HepG2 (cell line): ENCODE data around the gene EPB41L2. TPM values are rescaled to one million over a fixed set of nuclear protein-coding genes. Genes with fewer than 3 reads are reported as not detected.

Source experiments
- ATAC-seq: fragments of 200-7000 bp; cut with Tn5 transposase; 3 replicates; pipeline ENCODE4 v1.9.1; 2020; ENCODE audit warnings: mild to moderate bottlenecking, moderate library complexity
- BruUV-seq: library from RNA; stranded (reverse); fragments of 400-500 nt; replicated peaks from 2 replicates; lab custom pipeline; 2021; lab: Mats Ljungman, UMichigan
- CTCF ChIA-PET: fragments of 300-600 bp; formaldehyde crosslinking; extraction: SDS; loops from one replicate; lab custom pipeline; 2021; ENCODE audit warnings: low total read pairs, inconsistent platforms, low intra/inter-chr PET ratio; lab: Yijun Ruan, JAX
- POLR2A ChIA-PET: fragments of 350-600 bp; sonication (Branson Sonifier 250); formaldehyde crosslinking; loops from one replicate; lab custom pipeline; 2020; ENCODE audit warnings: antibody characterized with exemption, inconsistent platforms; lab: Yijun Ruan, JAX
- DNase-seq: peaks from one replicate; pipeline ENCODE4 v3.0.0-alpha.2; 2015; ENCODE audit warnings: low spot score
- FAIRE-seq: peaks from 3 replicates; lab custom pipeline; 2011; peaks lifted over from hg19 to GRCh38; lab: Jason Lieb, UNC
- H2AFZ ChIP-seq: one replicate; pipeline ENCODE4 v1.6.1; 2011; ENCODE audit warnings: low read length, inconsistent platforms
- H3K27ac ChIP-seq: fragments of 300-600 bp; 3 replicates; pipeline ENCODE4 v1.8.0; 2011; ENCODE audit warnings: mixed run types, mild to moderate bottlenecking, mixed read lengths, low read length, inconsistent platforms; ENCODE audit not compliant: insufficient read depth; ENCODE audit errors: extremely low read length
- H3K27me3 ChIP-seq, 2 experiments: fragments of 200-600 bp in 1 of 2; 2 replicates in 1 of 2; 3 replicates in 1 of 2; pipeline versions ENCODE4 v1.6.0 to v1.8.0; 2011; ENCODE audit warnings: low read length in 2 of 2, mild to moderate bottlenecking in 2 of 2, moderate library complexity in 2 of 2, inconsistent platforms in 1 of 2; ENCODE audit not compliant: insufficient read depth in 2 of 2, control insufficient read depth in 1 of 2
- H3K36me3 ChIP-seq, 2 experiments: fragments of 200-600 bp in 1 of 2; replicated peaks in 1 of 2; 2 replicates in 1 of 2; 3 replicates in 1 of 2; pipeline versions ENCODE4 v1.5.1 to v1.8.0; 2011; ENCODE audit warnings: low read length in 2 of 2, inconsistent platforms in 1 of 2; ENCODE audit not compliant: insufficient read depth in 2 of 2, control insufficient read depth in 1 of 2
- H3K4me1 ChIP-seq: 2 replicates; pipeline ENCODE4 v1.5.1; 2012; ENCODE audit warnings: low read length, inconsistent platforms; ENCODE audit not compliant: insufficient read depth
- H3K4me2 ChIP-seq: 2 replicates; pipeline ENCODE4 v1.6.0; 2011; ENCODE audit warnings: low read depth, low read length, inconsistent platforms
- H3K4me3 ChIP-seq, 3 experiments: fragments of 200-600 bp in 1 of 3; sonication (generic), shearing (Covaris generic) in 1 of 3; replicated peaks in 1 of 3; 2 replicates each; pipeline ENCODE4 v1.5.1; 2011 to 2016; ENCODE audit warnings: low read length in 3 of 3, inconsistent platforms in 2 of 3, low read depth in 2 of 3, mild to moderate bottlenecking in 2 of 3, control low read depth in 1 of 3, mixed read lengths in 1 of 3; ENCODE audit not compliant: insufficient read depth in 1 of 3
- H3K79me2 ChIP-seq: one replicate; pipeline ENCODE4 v1.6.1; 2011; ENCODE audit warnings: low read length, inconsistent platforms; ENCODE audit not compliant: insufficient read depth
- H3K9ac ChIP-seq: 2 replicates; pipeline ENCODE4 v1.6.0; 2011; ENCODE audit warnings: mild to moderate bottlenecking, low read depth, low read length, inconsistent platforms; ENCODE audit not compliant: insufficient read depth
- H3K9me3 ChIP-seq: 2 replicates; pipeline ENCODE4 v1.5.1; 2012; ENCODE audit warnings: mild to moderate bottlenecking, low read length
- H4K20me1 ChIP-seq: 2 replicates; pipeline ENCODE4 v1.6.0; 2011; ENCODE audit warnings: inconsistent platforms, mild to moderate bottlenecking, low read length, moderate library complexity; ENCODE audit not compliant: insufficient read depth
- ATM ChIP-seq: fragments of 450-650 bp; IDR thresholded peaks from 2 replicates; pipeline ENCODE4 v1.7.1; 2017; ENCODE audit warnings: mild to moderate bottlenecking, borderline replicate concordance
- HMG20B ChIP-seq: conservative IDR thresholded peaks from 2 replicates; pipeline ENCODE4 v1.6.1; 2016; ENCODE audit warnings: missing genetic modification reagents, missing compliant biosample characterization
- MAFF ChIP-seq: IDR thresholded peaks from 2 replicates; pipeline ENCODE4 v1.6.1; 2011; ENCODE audit warnings: low read depth, low read length, improper control_type of control experiment
- MAFK ChIP-seq, 2 experiments: IDR thresholded peaks in 1 of 2; conservative IDR thresholded peaks in 1 of 2; 2 replicates each; pipeline ENCODE4 v1.6.1; 2011; ENCODE audit warnings: improper control_type of control experiment in 2 of 2, low read length in 2 of 2
- PHF8 ChIP-seq: sonication (generic); formaldehyde crosslinking; IDR thresholded peaks from 2 replicates; pipeline ENCODE4 v1.5.0; 2020; ENCODE audit warnings: missing genetic modification reagents
- SATB2 ChIP-seq: sonication (generic); formaldehyde crosslinking; IDR thresholded peaks from 2 replicates; pipeline ENCODE4 v1.5.0; 2020; ENCODE audit warnings: missing genetic modification reagents
- SNAPC5 ChIP-seq: sonication (generic); formaldehyde crosslinking; IDR thresholded peaks from 2 replicates; pipeline ENCODE4 v1.8.1; 2023; ENCODE audit warnings: mild to moderate bottlenecking, missing genetic modification reagents, borderline replicate concordance
- ZFP36L2 ChIP-seq: sonication (generic); formaldehyde crosslinking; IDR thresholded peaks from 2 replicates; pipeline ENCODE4 v1.4.0; 2020; ENCODE audit warnings: missing genetic modification reagents
- ZNF121 ChIP-seq: sonication (generic); formaldehyde crosslinking; IDR thresholded peaks from 2 replicates; pipeline ENCODE4 v1.5.0; 2020; ENCODE audit warnings: mild to moderate bottlenecking, missing genetic modification reagents
- ZNF317 ChIP-seq: sonication (generic); formaldehyde crosslinking; IDR thresholded peaks from 2 replicates; pipeline ENCODE4 v1.5.0; 2020; ENCODE audit warnings: mild to moderate bottlenecking, missing genetic modification reagents
- ZNF331 ChIP-seq: sonication (generic); formaldehyde crosslinking; IDR thresholded peaks from 2 replicates; pipeline ENCODE4 v1.4.0; 2020; ENCODE audit warnings: missing genetic modification reagents
- ZNF382 ChIP-seq: sonication (generic); formaldehyde crosslinking; IDR thresholded peaks from 2 replicates; pipeline ENCODE4 v1.5.0; 2020; ENCODE audit warnings: missing genetic modification reagents, mild to moderate bottlenecking, borderline replicate concordance
- ZNF572 ChIP-seq: sonication (generic); formaldehyde crosslinking; IDR thresholded peaks from 2 replicates; pipeline ENCODE4 v1.5.1; 2020; ENCODE audit warnings: mild to moderate bottlenecking, missing genetic modification reagents
- ZNF879 ChIP-seq: sonication (generic); formaldehyde crosslinking; IDR thresholded peaks from 2 replicates; pipeline ENCODE4 v1.8.1; 2023; ENCODE audit warnings: missing genetic modification reagents
- WGBS: methylation state at CpG from one replicate; pipeline ENCODE4 v1.1.6; 2017; ENCODE audit warnings: low lambda C conversion rate; 5-methylcytosine and 5-hydroxymethylcytosine counted together
- in situ Hi-C: cut with HindIII; loops from 2 replicates; pipeline ENCODE4 v1.10.0; 2017; ENCODE audit warnings: low pct_unique_long_range_greater_than_20kb; ENCODE audit not compliant: extremely low pct_ligation_motif_present
- intact Hi-C: fragments of 100-400 bp; cut with micrococcal nuclease; formaldehyde crosslinking; loops from one replicate; pipeline ENCODE4 v1.10.0; 2022; ENCODE audit not compliant: unreplicated experiment
- polyA plus RNA-seq, 8 experiments: library from polyadenylated mRNA; depleted of rRNA in 3 of 8; stranded (reverse) in 7 of 8; unstranded in 1 of 8; fragments of >200 nt; fragmentation: Illumina TruSeq in 4 of 8; extraction: Trizol in 4 of 8; gene quantifications; 2 replicates each; pipeline versions ENCODE4 v1.2.1 to v1.2.3, GENCODE V29; 2011 to 2016; ENCODE audit warnings: low read depth in 4 of 8, missing spikeins in 1 of 8, mixed read lengths in 1 of 8; ENCODE audit not compliant: insufficient read depth in 1 of 8
- total RNA-seq, 5 experiments: library from RNA; depleted of rRNA; stranded (reverse); fragments of >200 nt; fragmentation: Illumina TruSeq; extraction: Trizol; gene quantifications; 2 replicates each; pipeline ENCODE4 v1.2.3, GENCODE V29; 2016; ENCODE audit warnings: low read depth in 1 of 5
- TF ChIP-seq, protein P1 (sequence below): sonication (generic); formaldehyde crosslinking; IDR thresholded peaks from 2 replicates; pipeline ENCODE4 v1.4.0; 2020; ENCODE audit warnings: missing genetic modification reagents, borderline replicate concordance
- TF ChIP-seq, protein P2 (sequence below): sonication (generic); formaldehyde crosslinking; IDR thresholded peaks from 2 replicates; pipeline ENCODE4 v1.9.0; 2022; ENCODE audit warnings: missing genetic modification reagents, mild to moderate bottlenecking, borderline replicate concordance

EPB41L2 gene
- total and polyA plus RNA-seq, 2 of the 13 experiments (the other 11 are each of a cell fraction or from before 2014, with no cell fraction given) = 41.7 to 56.4 TPM

DNA sequence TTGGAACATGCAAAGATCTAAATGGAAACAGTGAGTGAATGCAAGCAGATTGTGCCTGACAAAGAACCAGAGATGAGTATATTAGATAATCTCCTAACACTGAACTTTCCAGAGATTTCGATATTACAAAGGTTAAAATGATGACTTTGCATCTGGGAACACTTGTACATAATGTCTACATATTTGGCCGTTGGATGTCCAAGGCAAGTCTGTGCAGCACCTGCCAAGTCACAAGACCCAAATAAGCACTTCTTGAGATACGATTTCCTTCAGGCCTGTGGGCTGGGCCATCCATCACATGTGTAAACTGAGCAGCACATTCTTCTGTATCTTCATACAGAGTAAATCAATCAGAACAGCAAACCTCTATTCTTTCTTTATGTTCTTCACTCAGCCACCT, 268.3 kb downstream of the EPB41L2 start:
- in situ Hi-C loops (no loop called here), intact Hi-C loops (loop anchor here (5.0 kb wide), 1 partner anchor 33 kb away; the partner anchor contains the start of gene SMLR1)
- Histone ChIP-seq H4K20me1 (no peaks in the 10 kb centered on the region), H3K4me3 (no peak overlapping the region), H3K36me3 (no peaks in the 10 kb centered on the region), H3K9ac (no peak overlapping the region), H3K27me3 (no peaks in the 10 kb centered on the region), H3K27ac (no peak overlapping the region), H2AFZ (no peak overlapping the region), H3K4me1 (peaks cover 6% of the 10 kb centered on the region; the same call in 1 of the 2 replicates), H3K79me2 (no peaks in the 10 kb centered on the region), H3K9me3 (no peaks in the 10 kb centered on the region), H3K4me2 (no peak overlapping the region)
- ATAC-seq = no peak
- no peak for FAIRE-seq
- no TSS peak for BruUV-seq
- ChIA-PET CTCF (no interaction called here), POLR2A (no interaction called here)
- WGBS = 24% methylated on average over 3 of the region's 3 CpGs
- no peak for DNase-seq
- TF ChIP-seq MAFF (0 out of 2 replicates have a peak, but pooled peaks have one; percentile 23), MAFK (conservative IDR thresholded peaks at IDR 0.05 in 1 of 2, IDR thresholded peaks at IDR 0.05 in 1 of 2; ENCODE audit: low read length in 2 of 2) (peak; percentile 60 to 61; a peak in 2 of 4 replicates), SNAPC5 (CRISPR knock-in tag) (no peak)

- Histone ChIP-seq H3K27me3 (no peaks in the 10 kb centered on the region), H2AFZ (no peak overlapping the region)
- TF ChIP-seq ZFP36L2 (CRISPR knock-in tag) (no peak), HMG20B (CRISPR knock-in tag) (no peak), ZNF572 (CRISPR knock-in tag) (no peak), ZNF331 (CRISPR knock-in tag) (no peak), ATM (no peak), ZNF879 (no peak), ZNF121 (no peak), SATB2 (CRISPR knock-in tag) (no peak), ZNF317 (no peak), PHF8 (CRISPR knock-in tag) (no peak), ZNF382 (CRISPR knock-in tag) (no peak)
- TF ChIP-seq, protein P1, sequence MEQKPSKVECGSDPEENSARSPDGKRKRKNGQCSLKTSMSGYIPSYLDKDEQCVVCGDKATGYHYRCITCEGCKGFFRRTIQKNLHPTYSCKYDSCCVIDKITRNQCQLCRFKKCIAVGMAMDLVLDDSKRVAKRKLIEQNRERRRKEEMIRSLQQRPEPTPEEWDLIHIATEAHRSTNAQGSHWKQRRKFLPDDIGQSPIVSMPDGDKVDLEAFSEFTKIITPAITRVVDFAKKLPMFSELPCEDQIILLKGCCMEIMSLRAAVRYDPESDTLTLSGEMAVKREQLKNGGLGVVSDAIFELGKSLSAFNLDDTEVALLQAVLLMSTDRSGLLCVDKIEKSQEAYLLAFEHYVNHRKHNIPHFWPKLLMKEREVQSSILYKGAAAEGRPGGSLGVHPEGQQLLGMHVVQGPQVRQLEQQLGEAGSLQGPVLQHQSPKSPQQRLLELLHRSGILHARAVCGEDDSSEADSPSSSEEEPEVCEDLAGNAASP (CRISPR knock-in tag) = no peak
- TF ChIP-seq, protein P2, sequence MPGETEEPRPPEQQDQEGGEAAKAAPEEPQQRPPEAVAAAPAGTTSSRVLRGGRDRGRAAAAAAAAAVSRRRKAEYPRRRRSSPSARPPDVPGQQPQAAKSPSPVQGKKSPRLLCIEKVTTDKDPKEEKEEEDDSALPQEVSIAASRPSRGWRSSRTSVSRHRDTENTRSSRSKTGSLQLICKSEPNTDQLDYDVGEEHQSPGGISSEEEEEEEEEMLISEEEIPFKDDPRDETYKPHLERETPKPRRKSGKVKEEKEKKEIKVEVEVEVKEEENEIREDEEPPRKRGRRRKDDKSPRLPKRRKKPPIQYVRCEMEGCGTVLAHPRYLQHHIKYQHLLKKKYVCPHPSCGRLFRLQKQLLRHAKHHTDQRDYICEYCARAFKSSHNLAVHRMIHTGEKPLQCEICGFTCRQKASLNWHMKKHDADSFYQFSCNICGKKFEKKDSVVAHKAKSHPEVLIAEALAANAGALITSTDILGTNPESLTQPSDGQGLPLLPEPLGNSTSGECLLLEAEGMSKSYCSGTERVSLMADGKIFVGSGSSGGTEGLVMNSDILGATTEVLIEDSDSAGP (CRISPR knock-in tag) = no peak
These were observed 268.9 kb downstream of the EPB41L2 start for GRCh38 chr6:130794010-130794697.

More at GRCh38 chr6:130794010-130794697, 268.9 kb downstream of the EPB41L2 start:
- Histone ChIP-seq H3K4me3 (no peak overlapping the region), H3K79me2 (no peaks in the 10 kb centered on the region), H3K4me2 (no peak overlapping the region), H3K4me1 (peaks cover 6% of the 10 kb centered on the region; the same call in 1 of the 2 replicates), H4K20me1 (no peaks in the 10 kb centered on the region), H3K27ac (no peak overlapping the region), H3K9ac (no peak overlapping the region), H3K9me3 (no peaks in the 10 kb centered on the region), H3K36me3 (no peaks in the 10 kb centered on the region)
- 37% methylated on average over 1 of the region's 1 CpG for WGBS
- ATAC-seq (no peak), DNase-seq (no peak), FAIRE-seq (no peak)
- intact Hi-C loops (loop anchor here (5.0 kb wide), 1 partner anchor 33 kb away; the partner anchor contains the start of gene SMLR1), in situ Hi-C loops (no loop called here)
- ChIA-PET CTCF (no interaction called here), POLR2A (no interaction called here)
- BruUV-seq = no TSS peak
